Neural cell (in vitro differentiated cells): ENCODE data around the gene FN1. TPM values are rescaled to one million over a fixed set of nuclear protein-coding genes. Genes with fewer than 3 reads are reported as not detected.

Experiments used
- H2AFZ ChIP-seq: fragments of 200-600, 300-800 bp; sonication (generic), shearing (Covaris generic); 2 replicates; pipeline ENCODE4 v1.6.0; 2014; ENCODE audit warnings: low read depth, mild to moderate bottlenecking, antibody characterized with exemption, low read length, moderate library complexity
- H3F3A ChIP-seq: fragments of 200-600 bp; shearing (Covaris generic); 2 replicates; pipeline ENCODE4 v1.6.1; 2016; ENCODE audit warnings: mild to moderate bottlenecking, moderate library complexity, mixed read lengths, antibody characterized with exemption, low read length; ENCODE audit not compliant: insufficient read depth, poor library complexity, severe bottlenecking
- H3K27ac ChIP-seq: fragments of 200-600, 300-800 bp; sonication (generic), shearing (Covaris generic); 2 replicates; pipeline ENCODE4 v1.5.1; 2014; ENCODE audit warnings: mild to moderate bottlenecking, low read length, moderate library complexity
- H3K27me3 ChIP-seq: fragments of 300-800, 200-600 bp; sonication (generic), shearing (Covaris generic); 2 replicates; pipeline ENCODE4 v1.6.0; 2014; ENCODE audit warnings: mild to moderate bottlenecking, low read depth, low read length, moderate library complexity; ENCODE audit not compliant: insufficient read depth
- H3K36me3 ChIP-seq: fragments of 300-800, 200-600 bp; sonication (generic), shearing (Covaris generic); 2 replicates; pipeline ENCODE4 v1.5.1; 2014; ENCODE audit warnings: mild to moderate bottlenecking, antibody characterized with exemption, low read length, moderate library complexity; ENCODE audit not compliant: insufficient read depth
- H3K4me2 ChIP-seq: fragments of 300-800, 200-600 bp; sonication (generic), shearing (Covaris generic); 2 replicates; pipeline ENCODE4 v1.6.0; 2014; ENCODE audit warnings: mild to moderate bottlenecking, low read length
- H3K4me3 ChIP-seq: fragments of 300-800, 200-600 bp; sonication (generic), shearing (Covaris generic); 2 replicates; pipeline ENCODE4 v1.5.1; 2014; ENCODE audit warnings: mild to moderate bottlenecking, low read length, moderate library complexity
- H3K79me2 ChIP-seq: fragments of 200-600 bp; shearing (Covaris generic); replicated peaks from 2 replicates; pipeline ENCODE4 v1.6.0; 2014; ENCODE audit warnings: mild to moderate bottlenecking, low read length, moderate library complexity; ENCODE audit not compliant: insufficient read depth
- H3K9ac ChIP-seq: fragments of 300-800, 200-600 bp; sonication (generic), shearing (Covaris generic); 2 replicates; pipeline ENCODE4 v1.6.1; 2016; ENCODE audit warnings: mild to moderate bottlenecking, low read length, mixed read lengths
- H3K9me2 ChIP-seq: fragments of 200-600 bp; shearing (Covaris generic); 2 replicates; pipeline ENCODE4 v1.6.1; 2016; ENCODE audit warnings: mild to moderate bottlenecking, low read length, mixed read lengths; ENCODE audit not compliant: insufficient read depth
- H3K9me3 ChIP-seq: fragments of 200-600, 300-800 bp; sonication (generic), shearing (Covaris generic); 2 replicates; pipeline ENCODE4 v1.6.1; 2016; ENCODE audit warnings: mild to moderate bottlenecking, mixed run types, low read length, moderate library complexity, mixed read lengths
- H4K20me1 ChIP-seq: fragments of 200-600 bp; shearing (Covaris generic); 2 replicates; pipeline ENCODE4 v1.6.1; 2016; ENCODE audit warnings: mild to moderate bottlenecking, mixed run types; ENCODE audit not compliant: insufficient read depth
- EP300 ChIP-seq: fragments of 450-650 bp; conservative IDR thresholded peaks from 2 replicates; pipeline ENCODE4 v1.6.1; 2014; ENCODE audit warnings: antibody characterized with exemption, mild to moderate bottlenecking, moderate library complexity; ENCODE audit not compliant: poor library complexity, severe bottlenecking
- EZH2 ChIP-seq: fragments of 200-600, 300-800 bp; shearing (Covaris generic), sonication (generic); IDR thresholded peaks from 2 replicates; pipeline ENCODE4 v1.6.1; 2014; ENCODE audit warnings: antibody characterized with exemption, low read length, borderline replicate concordance, mild to moderate bottlenecking; ENCODE audit not compliant: insufficient read depth, poor library complexity, severe bottlenecking
- MXI1 ChIP-seq: fragments of 450-650 bp; conservative IDR thresholded peaks from 2 replicates; pipeline ENCODE4 v1.6.1; 2014; ENCODE audit warnings: antibody characterized with exemption, mild to moderate bottlenecking; ENCODE audit not compliant: poor library complexity, severe bottlenecking
- POLR2AphosphoS5 ChIP-seq: IDR thresholded peaks from 2 replicates; pipeline ENCODE4 v1.6.1; 2012
- RAD21 ChIP-seq: fragments of 450-650 bp; conservative IDR thresholded peaks from 2 replicates; pipeline ENCODE4 v1.6.1; 2014; ENCODE audit warnings: antibody characterized with exemption, mild to moderate bottlenecking, moderate library complexity
- REST ChIP-seq: IDR thresholded peaks from 2 replicates; pipeline ENCODE4 v1.6.1; 2012; ENCODE audit warnings: borderline replicate concordance
- SMC3 ChIP-seq: fragments of 450-650 bp; conservative IDR thresholded peaks from 2 replicates; pipeline ENCODE4 v1.6.1; 2014; ENCODE audit warnings: antibody characterized with exemption, mild to moderate bottlenecking, moderate library complexity; ENCODE audit not compliant: poor library complexity
- TAF1 ChIP-seq: IDR thresholded peaks from 2 replicates; pipeline ENCODE4 v1.6.1; 2012; ENCODE audit warnings: low read depth
- polyA plus RNA-seq: library from polyadenylated mRNA; depleted of rRNA; stranded (reverse); fragments of >200 nt; gene quantifications from 2 replicates; pipeline ENCODE4 v1.2.3, GENCODE V29; 2014
- TF ChIP-seq, protein P1 (sequence below): fragments of 450-650 bp; IDR thresholded peaks from 2 replicates; pipeline ENCODE4 v1.5.1; 2014; ENCODE audit warnings: antibody characterized with exemption, mild to moderate bottlenecking, moderate library complexity; ENCODE audit not compliant: poor library complexity, severe bottlenecking

The FN1 gene
- polyA plus RNA-seq, 1 donor from 2014 or later = 0.93 TPM

DNA sequence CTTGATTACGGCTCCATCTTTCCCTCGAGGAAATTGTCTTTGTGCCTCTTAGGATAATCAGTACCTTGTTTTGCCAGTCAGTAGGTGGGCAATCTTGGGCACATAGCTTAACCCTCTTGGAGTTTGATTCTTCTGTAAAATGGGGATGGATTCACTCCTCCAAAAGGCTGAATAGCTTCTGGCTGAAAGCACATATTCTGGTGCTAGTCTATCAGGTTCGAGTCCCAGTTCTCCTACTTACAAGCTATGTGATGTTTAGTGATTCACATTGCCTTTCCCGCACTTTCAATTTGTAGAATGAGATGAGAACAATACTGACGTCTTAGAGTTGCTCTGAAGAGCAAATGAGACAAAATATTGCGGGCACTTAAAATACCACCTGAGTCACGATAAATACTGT lies 80.1 kb downstream of the FN1 start:
- Histone ChIP-seq H3K4me2 (no peak overlapping the region), H3K27ac (no peak overlapping the region), H3K9me3 (no peaks in the 10 kb centered on the region), H3K4me3 (no peak overlapping the region), H3K9me2 (no peaks in the 10 kb centered on the region), H3K27me3 (no peaks in the 10 kb centered on the region), H3F3A (no peaks in the 10 kb centered on the region), H2AFZ (no peak overlapping the region), H3K36me3 (no peaks in the 10 kb centered on the region), H3K9ac (no peak overlapping the region), H4K20me1 (no peaks in the 10 kb centered on the region), H3K79me2 (no peaks in the 10 kb centered on the region)
- TF ChIP-seq REST = no peak
- TF ChIP-seq, protein P1, sequence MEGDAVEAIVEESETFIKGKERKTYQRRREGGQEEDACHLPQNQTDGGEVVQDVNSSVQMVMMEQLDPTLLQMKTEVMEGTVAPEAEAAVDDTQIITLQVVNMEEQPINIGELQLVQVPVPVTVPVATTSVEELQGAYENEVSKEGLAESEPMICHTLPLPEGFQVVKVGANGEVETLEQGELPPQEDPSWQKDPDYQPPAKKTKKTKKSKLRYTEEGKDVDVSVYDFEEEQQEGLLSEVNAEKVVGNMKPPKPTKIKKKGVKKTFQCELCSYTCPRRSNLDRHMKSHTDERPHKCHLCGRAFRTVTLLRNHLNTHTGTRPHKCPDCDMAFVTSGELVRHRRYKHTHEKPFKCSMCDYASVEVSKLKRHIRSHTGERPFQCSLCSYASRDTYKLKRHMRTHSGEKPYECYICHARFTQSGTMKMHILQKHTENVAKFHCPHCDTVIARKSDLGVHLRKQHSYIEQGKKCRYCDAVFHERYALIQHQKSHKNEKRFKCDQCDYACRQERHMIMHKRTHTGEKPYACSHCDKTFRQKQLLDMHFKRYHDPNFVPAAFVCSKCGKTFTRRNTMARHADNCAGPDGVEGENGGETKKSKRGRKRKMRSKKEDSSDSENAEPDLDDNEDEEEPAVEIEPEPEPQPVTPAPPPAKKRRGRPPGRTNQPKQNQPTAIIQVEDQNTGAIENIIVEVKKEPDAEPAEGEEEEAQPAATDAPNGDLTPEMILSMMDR = no peak
- TF ChIP-seq POLR2AphosphoS5 = no peak
- TF ChIP-seq EZH2 = no peak
- TF ChIP-seq SMC3 = no peak
- TF ChIP-seq RAD21 = no peak
- no peak for TF ChIP-seq TAF1
- TF ChIP-seq EP300 = no peak
- no peak for TF ChIP-seq MXI1

- no peak overlapping the region for H2AFZ ChIP-seq
- no peak for TF ChIP-seq EP300
- TF ChIP-seq, protein P1 = no peak
- TF ChIP-seq SMC3 = no peak
- TF ChIP-seq EZH2 = no peak
- TF ChIP-seq RAD21 = no peak
- no peak for TF ChIP-seq MXI1
- no peak for TF ChIP-seq REST
- no peak for TF ChIP-seq TAF1
- no peak for TF ChIP-seq POLR2AphosphoS5
- H3K79me2 ChIP-seq = no peaks in the 10 kb centered on the region
- no peak overlapping the region for H3K4me3 ChIP-seq
- no peak overlapping the region for H3K27ac ChIP-seq
- H3K4me2 ChIP-seq = no peak overlapping the region
- no peaks in the 10 kb centered on the region for H3F3A ChIP-seq
- H3K36me3 ChIP-seq = no peaks in the 10 kb centered on the region
- H3K9ac ChIP-seq = no peak overlapping the region
- H4K20me1 ChIP-seq = no peaks in the 10 kb centered on the region
- no peaks in the 10 kb centered on the region for H3K9me2 ChIP-seq
- no peaks in the 10 kb centered on the region for H3K9me3 ChIP-seq
- H3K27me3 ChIP-seq = no peaks in the 10 kb centered on the region
Observed at GRCh38 chr2:215354771-215355695, 80.8 kb downstream of the FN1 start.
